GM12874 (cell line): ENCODE results near the gene VSIG2.

Experiments used
- TF ChIP-seq, protein P1 (sequence below): IDR thresholded peaks from 2 replicates; pipeline ENCODE4 v1.5.1; 2011; ENCODE audit warnings: low read depth, mild to moderate bottlenecking, control low read depth, low read length, moderate library complexity; ENCODE audit not compliant: insufficient read depth

VSIG2 gene

GRCh38 chr11:124719534-124719933 is 32.5 kb downstream of the VSIG2 start:
- TF ChIP-seq, protein P1, sequence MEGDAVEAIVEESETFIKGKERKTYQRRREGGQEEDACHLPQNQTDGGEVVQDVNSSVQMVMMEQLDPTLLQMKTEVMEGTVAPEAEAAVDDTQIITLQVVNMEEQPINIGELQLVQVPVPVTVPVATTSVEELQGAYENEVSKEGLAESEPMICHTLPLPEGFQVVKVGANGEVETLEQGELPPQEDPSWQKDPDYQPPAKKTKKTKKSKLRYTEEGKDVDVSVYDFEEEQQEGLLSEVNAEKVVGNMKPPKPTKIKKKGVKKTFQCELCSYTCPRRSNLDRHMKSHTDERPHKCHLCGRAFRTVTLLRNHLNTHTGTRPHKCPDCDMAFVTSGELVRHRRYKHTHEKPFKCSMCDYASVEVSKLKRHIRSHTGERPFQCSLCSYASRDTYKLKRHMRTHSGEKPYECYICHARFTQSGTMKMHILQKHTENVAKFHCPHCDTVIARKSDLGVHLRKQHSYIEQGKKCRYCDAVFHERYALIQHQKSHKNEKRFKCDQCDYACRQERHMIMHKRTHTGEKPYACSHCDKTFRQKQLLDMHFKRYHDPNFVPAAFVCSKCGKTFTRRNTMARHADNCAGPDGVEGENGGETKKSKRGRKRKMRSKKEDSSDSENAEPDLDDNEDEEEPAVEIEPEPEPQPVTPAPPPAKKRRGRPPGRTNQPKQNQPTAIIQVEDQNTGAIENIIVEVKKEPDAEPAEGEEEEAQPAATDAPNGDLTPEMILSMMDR: no peak

- TF ChIP-seq, protein P1: no peak
Measured at GRCh38 chr11:124718801-124719200, 33.3 kb downstream of the VSIG2 start.

DNA sequence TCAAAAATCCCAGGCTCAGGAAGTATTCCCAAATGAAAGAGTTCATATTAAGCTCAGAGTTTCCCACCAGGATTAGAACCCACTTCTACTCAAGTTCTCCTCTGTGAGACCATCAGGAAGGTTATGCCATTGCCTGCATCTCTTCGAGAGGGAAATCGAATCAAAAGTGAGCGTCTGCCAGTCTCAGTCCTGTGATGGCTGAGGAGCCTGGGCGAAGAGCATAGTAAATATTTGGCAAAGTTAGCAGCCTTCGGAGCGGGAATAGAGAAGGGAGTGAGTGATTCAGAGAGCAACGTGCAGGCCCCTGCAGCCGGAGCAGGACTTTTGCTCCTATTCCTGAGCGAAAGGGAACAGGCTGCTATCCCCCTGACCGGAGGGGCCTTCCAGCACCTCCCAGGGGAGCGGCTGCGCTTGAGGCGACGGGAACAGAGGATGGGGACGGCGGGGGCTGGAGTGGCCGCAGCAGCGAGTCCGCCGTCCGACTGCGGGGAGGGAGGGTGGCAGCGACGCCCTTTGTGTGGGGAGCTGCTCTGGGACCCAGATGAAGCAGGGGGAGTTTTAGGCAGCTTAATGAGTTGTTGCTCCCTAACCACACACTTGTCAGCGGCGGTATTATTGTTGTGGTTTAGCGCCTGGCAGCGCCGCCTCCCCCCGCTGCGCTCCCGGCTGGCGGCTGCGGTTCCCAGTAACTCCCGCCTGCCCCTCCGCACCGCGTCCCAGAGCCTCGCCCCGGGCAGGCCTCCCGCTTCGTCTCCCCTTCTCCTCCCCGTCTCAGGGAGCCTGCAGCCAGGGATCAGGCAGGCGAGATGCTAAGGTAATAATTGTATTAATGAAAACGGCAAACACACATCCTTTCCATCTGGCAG is 34.0 kb downstream of the VSIG2 start:
- TF ChIP-seq, protein P1: no peak

GRCh38 chr11:124717421-124717785 is 34.7 kb downstream of the VSIG2 start:
- TF ChIP-seq, protein P1: no peak

- TF ChIP-seq, protein P1: no peak
Measured at GRCh38 chr11:124716591-124716990, 35.5 kb downstream of the VSIG2 start.

DNA sequence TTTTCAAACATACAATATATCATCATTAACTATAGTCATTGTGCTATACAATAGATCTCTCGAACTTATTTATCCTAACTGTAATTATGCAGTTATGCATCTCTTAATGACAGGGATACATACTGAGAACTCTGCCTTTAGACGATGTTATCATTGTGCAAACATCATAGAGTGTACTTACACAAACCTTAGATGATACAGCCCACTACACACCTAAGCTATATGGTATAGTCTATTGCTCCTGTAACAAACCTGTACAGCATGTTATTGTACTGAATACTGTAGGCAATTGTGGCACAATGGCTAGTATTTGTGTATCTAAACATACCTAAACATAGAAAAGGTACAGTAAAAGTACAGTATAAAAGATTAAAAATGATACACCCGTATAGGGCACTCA is 39.7 kb downstream of the VSIG2 start:
- TF ChIP-seq, protein P1: no peak

GRCh38 chr11:124707829-124708228 is 44.2 kb downstream of the VSIG2 start:
- TF ChIP-seq, protein P1: no peak

DNA sequence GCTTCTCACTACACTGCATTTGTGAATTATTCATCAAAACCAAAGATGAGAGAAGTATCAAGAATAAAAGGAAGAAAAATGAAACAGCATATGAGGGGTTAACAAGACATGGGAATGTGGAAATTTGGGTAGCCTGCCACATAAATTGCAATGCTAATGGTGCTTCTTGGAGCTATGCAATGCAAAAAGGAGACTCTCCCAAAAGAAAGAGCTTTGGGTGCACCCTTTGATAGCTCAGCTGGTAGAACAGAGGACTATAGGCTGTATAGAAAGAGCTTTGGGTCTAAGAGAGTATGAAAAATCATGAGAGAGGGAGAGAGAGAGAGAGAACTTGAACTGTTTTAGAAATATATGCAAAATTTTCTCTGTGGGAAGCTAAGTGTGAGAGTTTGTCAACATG is 52.0 kb downstream of the VSIG2 start:
- TF ChIP-seq, protein P1: no peak
